ES-I3 (cell line): ENCODE results near the gene TMEM178B.

Experiments
- H3K36me3 ChIP-seq: 2 replicates; pipeline ENCODE4 v1.6.1; 2013; ENCODE audit warnings: mild to moderate bottlenecking, low read length, control low read depth, moderate library complexity; ENCODE audit not compliant: insufficient read depth
- H3K4me1 ChIP-seq: 2 replicates; pipeline ENCODE4 v1.6.1; 2013; ENCODE audit warnings: mild to moderate bottlenecking, control low read depth, low read length; ENCODE audit not compliant: insufficient read depth
- H3K9ac ChIP-seq: 2 replicates; pipeline ENCODE4 v1.6.1; 2013; ENCODE audit warnings: low read depth, mild to moderate bottlenecking, low read length, moderate library complexity
- H3K9me3 ChIP-seq: 2 replicates; pipeline ENCODE4 v1.6.1; 2013; ENCODE audit warnings: mild to moderate bottlenecking, low read length, moderate library complexity; ENCODE audit not compliant: control insufficient read depth, insufficient read depth

TMEM178B gene

DNA sequence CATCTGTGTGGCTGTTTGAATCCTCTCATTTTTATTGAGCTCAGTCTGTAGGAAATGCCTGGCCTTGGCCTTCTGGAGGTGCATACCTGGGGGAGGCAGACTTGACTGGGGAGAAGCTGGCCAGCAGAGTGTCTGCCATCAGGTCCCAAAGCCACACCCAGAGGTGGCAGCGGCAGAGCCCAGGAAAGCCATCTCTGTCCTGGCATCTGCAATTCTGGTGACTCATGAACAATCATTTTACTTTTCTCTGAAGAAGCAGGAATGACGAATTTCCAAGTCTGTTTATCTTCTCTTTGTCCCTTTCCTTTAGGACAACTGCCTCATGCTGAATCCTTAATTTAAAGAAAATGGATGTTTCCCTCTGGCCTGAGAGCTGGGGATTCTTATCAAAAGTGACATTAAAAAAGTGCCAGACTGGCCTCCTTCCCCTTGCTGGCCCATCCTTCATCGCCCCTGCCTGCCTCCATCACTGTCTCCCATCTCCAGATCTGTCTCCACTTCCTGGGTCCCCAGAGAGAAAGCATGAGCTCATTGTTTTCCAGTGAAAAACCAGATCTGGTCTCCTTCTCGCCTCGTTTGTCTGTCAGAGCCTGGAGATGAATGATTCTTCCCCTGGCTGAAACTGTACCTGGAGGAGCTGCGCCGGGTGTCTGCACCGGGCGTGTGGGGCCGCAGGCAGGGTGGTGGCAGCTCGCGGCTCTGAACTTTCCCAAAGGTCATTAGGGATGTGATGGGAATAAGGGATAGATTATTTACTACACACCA, 124.5 kb downstream of the TMEM178B start:
- H3K4me1 ChIP-seq: no peaks in the 10 kb centered on the region; the same call in 1 of the 2 replicates
- H3K9ac ChIP-seq: no peak overlapping the region
- no peaks in the 10 kb centered on the region for H3K36me3 ChIP-seq
- no peaks in the 10 kb centered on the region for H3K9me3 ChIP-seq

DNA sequence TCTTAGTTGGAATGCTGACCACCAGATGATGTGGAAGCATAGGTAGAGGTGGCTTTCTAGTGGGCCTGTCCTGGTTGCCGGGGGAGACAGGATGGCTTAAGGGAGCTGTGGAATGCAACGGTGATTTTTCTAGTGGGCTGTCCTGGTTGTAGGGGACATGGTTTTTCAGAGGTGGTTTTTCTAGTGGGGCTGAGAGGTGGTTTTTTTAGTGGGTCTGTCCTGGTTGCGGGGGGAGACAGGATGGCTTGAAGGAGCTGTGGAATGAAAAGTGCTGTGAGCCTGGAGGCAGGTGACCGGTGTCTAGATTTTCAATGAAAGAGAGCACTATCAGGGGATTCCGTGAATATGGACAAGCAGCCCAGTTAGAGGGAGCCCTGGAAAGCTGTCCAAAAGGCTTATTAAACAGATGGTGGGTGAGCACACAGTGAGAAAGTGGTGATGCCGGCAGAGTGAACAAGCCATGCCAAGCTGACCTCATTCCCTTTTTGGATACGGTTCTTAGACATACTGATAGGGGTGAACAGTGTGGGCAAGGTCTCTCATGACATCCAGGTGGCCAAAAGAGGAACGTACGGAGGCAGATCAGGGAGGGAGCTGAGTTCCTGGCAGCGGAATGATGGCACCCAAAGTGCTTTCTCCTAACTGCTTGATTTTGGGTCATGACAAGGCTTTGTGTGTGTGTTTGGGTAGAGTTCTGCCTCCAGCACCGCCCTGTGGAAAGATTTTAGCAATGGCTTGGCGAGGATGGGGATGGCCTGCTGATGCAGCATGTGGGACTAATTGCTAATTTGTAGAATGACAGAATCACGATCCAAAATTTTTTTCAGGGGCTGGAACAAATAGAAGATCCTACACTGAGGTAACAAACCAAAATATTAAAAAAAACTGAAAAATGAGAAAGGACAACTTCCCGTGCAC, 126.6 kb downstream of the TMEM178B start:
- Histone ChIP-seq H3K9me3 (no peaks in the 10 kb centered on the region), H3K9ac (no peak overlapping the region), H3K4me1 (no peaks in the 10 kb centered on the region; the same call in 1 of the 2 replicates), H3K36me3 (no peaks in the 10 kb centered on the region)

DNA sequence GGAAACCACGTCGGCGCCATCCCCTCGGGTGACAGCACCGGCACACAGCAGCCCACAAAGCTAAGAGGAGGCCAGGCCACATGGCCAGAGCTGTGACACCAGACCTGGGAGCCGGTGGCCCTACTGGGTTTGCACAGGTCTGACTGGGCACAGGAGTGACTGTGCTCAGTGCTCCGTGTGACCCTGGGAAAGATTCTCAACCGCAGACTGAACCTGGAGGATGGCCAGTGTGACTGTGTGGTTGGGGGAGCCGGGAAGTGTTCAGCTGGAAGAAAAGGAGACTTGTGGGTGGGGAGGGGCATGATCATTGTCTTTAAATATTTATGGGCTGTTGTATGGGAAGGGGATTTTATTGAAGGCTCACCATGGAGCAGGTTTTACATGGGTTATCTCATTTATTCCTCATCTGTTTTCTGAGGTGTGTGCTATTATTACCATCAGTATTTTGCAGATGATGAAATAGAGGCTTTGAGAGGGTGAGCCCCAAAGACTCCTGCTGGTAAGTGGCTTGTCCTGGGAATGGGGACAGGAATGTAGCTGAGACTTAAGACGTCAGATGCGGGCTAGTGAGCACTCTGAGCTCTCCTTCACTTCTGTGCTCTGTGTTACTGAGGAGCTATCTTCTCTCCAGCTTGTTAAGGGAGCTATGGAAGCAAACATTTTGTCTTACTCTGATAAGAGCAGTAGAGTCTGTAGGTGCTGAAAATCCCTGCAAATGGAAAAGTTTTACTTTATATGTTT, 127.5 kb downstream of the TMEM178B start:
- Histone ChIP-seq H3K36me3 (no peaks in the 10 kb centered on the region), H3K9ac (no peak overlapping the region), H3K9me3 (no peaks in the 10 kb centered on the region), H3K4me1 (no peaks in the 10 kb centered on the region; the same call in 1 of the 2 replicates)

DNA sequence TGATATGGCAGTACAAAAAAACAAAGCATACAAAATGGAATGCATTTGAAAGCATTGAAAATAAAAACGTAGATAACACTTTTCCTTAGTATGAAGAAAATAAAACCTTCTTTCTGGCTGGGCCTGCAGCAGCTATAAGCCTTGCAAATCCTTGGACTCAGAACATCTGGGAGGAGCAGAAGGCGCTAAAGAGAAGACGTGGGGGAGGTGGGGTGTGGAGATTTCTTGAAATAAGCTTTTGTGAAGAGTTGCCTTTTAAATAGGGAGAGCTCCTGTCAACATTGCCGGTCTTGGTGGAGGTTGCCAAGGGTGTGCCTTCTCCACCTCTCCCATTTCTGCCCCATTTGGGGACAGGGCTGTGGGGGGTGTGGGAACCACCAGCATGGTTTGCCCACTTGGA, 128.7 kb downstream of the TMEM178B start:
- no peaks in the 10 kb centered on the region for H3K36me3 ChIP-seq
- H3K9ac ChIP-seq: no peak overlapping the region
- no peaks in the 10 kb centered on the region; the same call in 1 of the 2 replicates for H3K4me1 ChIP-seq
- H3K9me3 ChIP-seq: no peaks in the 10 kb centered on the region

DNA sequence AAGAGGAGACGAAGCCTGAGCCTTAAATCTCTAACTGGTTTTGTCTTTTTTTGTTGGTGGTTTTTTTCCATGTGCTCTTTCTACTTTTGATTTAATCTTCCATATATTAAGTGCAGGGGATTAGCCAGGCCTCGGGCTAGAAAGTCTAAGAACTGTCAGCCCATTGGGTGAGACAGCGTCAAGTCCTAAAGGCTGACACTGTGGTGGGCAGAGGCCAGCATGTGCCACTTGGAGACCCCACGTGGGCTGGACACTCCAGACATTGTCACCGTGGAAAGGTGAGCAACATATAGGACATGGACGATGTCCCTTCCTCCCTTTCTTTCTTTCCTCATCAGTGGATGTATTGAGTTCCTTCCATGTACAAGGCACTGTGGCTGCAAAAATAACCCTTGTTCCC, 129.3 kb downstream of the TMEM178B start:
- no peaks in the 10 kb centered on the region for H3K9me3 ChIP-seq
- H3K4me1 ChIP-seq: no peaks in the 10 kb centered on the region; the same call in 1 of the 2 replicates
- no peak overlapping the region for H3K9ac ChIP-seq
- H3K36me3 ChIP-seq: no peaks in the 10 kb centered on the region

DNA sequence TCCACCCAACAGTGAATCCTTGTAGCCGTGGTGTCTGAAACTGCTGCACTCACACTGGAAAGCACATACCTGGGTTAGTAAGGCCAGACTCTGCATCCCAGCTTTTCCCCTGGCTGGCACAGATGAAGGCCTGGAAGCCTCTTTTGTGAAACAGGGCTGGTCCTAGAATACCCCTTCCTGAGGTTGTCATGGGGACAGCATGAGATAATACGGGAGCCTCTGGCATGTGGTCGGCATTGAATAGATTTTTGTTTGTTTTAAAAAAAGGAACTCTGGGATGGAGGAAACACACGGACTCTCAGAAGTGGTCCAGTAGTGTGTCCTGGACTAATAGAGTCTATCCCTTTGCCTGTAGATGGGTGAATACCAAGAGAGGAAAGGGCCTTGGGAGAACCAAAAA, 129.7 kb downstream of the TMEM178B start:
- H3K4me1 ChIP-seq: no peaks in the 10 kb centered on the region; the same call in 1 of the 2 replicates

DNA sequence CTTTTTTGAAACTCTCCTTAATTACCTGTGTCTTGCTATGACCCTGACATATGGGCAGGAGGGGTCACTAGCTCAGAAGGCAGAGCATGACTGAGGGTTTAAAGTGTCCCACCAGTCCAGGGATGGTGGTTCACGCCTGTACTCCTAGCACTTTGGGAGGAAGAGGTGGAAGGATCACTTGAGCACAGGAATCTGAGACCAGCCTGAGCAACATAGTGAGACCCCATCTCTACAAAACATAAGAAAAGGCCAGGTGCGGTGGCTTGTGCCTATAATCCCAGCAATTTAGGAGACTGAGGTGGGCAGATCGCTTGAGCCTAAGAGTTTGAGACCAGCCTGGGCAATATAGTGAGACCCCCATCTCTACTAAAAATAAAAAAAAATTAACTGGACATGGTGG, 133.8 kb downstream of the TMEM178B start:
- no peaks in the 10 kb centered on the region for H3K36me3 ChIP-seq
- H3K9me3 ChIP-seq: no peaks in the 10 kb centered on the region
- peaks cover 16% of the 10 kb centered on the region for H3K4me1 ChIP-seq
- H3K9ac ChIP-seq: no peak overlapping the region

More for the DNA sequence above, 129.7 kb downstream of the TMEM178B start:
- Histone ChIP-seq H3K9me3 (no peaks in the 10 kb centered on the region), H3K9ac (no peak overlapping the region), H3K36me3 (no peaks in the 10 kb centered on the region)

DNA sequence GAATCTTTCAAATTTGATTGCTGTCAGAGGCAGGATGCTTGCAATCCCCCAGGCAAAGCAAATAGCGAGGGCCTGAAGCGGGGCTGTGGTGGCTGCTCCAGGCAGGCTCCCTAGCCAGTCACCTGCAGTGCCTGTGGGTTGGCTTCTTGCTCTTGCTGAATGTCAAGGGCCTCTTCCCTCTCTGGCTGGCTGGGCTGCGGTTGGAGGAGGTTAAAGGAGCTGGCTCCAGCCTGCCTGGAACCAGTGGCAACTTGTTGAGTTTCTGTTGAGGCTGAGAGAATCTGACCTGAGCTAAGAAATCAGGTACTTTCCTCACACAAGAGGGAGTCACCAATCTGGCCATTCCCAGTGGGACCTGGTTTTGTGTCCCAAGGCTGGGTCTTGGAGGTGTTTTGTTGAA, 134.7 kb downstream of the TMEM178B start:
- H3K4me1 ChIP-seq: peaks cover 16% of the 10 kb centered on the region
- no peaks in the 10 kb centered on the region for H3K9me3 ChIP-seq
- no peaks in the 10 kb centered on the region for H3K36me3 ChIP-seq
- no peak overlapping the region for H3K9ac ChIP-seq

DNA sequence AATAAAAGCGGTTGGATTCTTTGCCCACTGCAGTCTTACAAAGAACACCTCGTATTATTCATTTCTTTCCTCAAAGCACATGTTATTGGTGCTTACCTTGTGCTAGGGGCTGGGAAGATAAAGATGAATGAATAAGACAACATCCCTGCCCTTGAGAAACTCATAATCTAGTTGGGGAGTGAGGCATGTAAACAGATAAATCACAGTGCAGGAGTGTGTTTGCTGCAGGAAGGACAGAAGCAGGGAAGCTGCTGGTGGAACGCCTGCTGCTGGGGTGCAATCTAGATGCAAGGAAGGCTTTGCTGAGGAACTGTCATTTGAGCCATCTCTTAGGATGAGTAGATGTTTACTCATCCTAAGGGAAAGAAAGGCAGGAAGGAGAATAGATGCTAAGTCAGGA, 135.6 kb downstream of the TMEM178B start:
- Histone ChIP-seq H3K4me1 (peaks cover 16% of the 10 kb centered on the region), H3K9ac (no peak overlapping the region), H3K9me3 (no peaks in the 10 kb centered on the region), H3K36me3 (no peaks in the 10 kb centered on the region)

DNA sequence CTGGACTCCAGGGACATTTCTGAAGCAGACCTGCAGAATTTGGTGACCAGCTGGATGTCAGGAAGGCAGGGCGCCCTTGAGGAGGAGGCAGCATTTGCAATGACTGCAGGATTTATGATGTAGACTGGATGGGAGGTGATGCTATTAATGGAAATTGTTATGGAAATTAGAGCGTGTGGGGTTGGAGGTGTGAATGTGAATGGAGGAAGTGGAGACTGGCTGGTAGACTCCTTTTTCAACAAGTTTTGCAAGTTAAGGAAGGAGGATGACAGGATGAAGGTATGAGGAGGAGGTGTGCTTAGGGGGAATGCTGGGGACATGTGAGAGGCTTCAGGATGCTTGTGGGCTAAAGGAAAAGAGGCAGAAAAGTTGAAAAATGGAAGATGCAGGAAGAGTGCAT, 137.0 kb downstream of the TMEM178B start:
- Histone ChIP-seq H3K9me3 (no peaks in the 10 kb centered on the region), H3K36me3 (no peaks in the 10 kb centered on the region), H3K9ac (no peak overlapping the region), H3K4me1 (peaks cover 16% of the 10 kb centered on the region)

DNA sequence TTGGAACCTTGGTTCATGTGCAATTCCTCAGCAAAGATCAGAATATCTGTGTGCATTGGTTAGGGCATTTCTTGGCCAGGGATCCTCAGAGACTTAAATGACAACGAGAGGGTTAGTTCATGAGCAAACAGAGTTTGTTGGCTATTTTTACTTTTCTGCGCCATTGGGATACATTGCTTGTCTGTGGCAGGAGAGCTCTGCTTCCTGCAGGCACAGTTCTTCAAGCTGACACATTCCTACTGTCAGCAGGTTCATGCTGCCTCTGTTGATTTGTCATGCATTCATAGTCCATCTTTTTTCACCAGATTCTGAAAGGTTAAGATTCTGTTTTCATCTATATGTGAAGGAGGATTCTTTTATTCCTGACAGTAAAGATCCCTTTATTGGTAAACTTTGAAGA, 139.4 kb downstream of the TMEM178B start:
- H3K9ac ChIP-seq: no peak overlapping the region
- no peaks in the 10 kb centered on the region for H3K9me3 ChIP-seq
- peaks cover 16% of the 10 kb centered on the region for H3K4me1 ChIP-seq
- H3K36me3 ChIP-seq: no peaks in the 10 kb centered on the region

DNA sequence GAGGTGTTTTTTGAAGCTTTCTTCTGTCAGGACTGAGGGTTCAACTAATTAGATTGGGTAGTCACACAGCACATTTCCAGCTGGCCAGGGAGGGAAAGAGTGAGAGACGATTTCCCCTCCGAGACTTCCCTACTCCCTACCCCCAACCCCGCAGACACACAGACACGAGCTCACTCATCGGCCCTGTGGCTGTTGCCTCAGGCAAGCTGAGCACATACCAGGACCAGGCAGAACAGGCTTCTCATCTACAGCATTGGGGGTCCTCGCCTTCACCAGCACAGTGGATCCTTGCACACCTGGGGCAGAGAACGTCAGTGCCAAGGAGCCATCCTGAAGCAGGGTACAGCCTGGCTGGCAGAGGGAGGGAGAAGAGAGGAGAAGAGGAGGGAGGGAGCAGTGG, 144.1 kb downstream of the TMEM178B start:
- no peak overlapping the region for H3K9ac ChIP-seq
- H3K36me3 ChIP-seq: no peaks in the 10 kb centered on the region
- H3K4me1 ChIP-seq: no peaks in the 10 kb centered on the region
- H3K9me3 ChIP-seq: no peaks in the 10 kb centered on the region

DNA sequence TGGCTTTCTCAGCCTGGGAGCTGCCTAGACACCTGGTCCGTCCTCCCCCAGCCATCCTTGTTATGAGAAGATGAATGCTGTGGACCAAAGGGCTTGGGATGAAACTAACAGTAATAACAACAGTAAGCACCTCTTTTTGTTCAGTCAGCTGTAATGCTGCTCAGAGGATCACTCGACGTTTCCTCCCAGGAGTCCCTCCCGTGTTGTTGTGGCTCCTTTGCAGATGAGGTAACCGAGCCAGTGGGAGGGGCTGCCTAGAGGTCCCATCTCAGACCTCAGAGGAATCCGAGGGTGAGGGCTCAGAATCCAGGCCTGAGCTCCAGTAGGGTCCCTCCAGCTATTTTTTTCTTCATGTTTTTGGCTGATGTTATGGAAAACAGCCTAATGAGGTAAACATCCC, 145.1 kb downstream of the TMEM178B start:
- Histone ChIP-seq H3K9ac (no peak overlapping the region), H3K4me1 (no peaks in the 10 kb centered on the region), H3K9me3 (no peaks in the 10 kb centered on the region), H3K36me3 (no peaks in the 10 kb centered on the region)

DNA sequence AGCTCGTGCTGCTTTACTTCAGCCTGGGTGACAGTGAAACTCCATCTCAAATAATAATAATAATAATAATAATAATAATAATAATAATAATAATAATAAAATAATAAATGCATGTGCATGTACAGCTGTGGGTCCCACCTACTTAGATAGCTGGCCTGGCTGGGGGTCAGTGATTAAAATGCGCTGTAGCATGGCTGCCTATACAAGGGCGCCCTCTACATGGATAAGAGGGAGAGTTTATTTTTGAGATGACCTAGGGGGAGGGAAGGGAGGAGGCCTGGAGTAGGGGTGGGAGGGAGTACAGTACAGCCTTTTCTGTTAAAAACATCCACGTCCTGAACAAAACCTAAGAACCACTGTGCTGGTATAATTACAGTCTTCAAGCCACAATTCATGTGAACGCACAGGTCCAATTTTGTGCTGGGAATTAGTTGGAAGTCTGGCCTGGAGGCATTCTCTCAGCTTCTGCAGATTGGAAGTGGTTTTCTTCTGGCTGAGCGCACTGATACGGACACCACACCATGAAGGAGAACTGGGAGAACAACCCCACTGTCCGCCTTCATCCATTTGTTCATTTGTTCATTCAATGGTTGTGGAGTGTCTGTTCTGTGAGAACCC, 146.5 kb downstream of the TMEM178B start:
- Histone ChIP-seq H3K9me3 (no peaks in the 10 kb centered on the region), H3K9ac (no peak overlapping the region), H3K36me3 (no peaks in the 10 kb centered on the region), H3K4me1 (no peaks in the 10 kb centered on the region)
